ENCODE results near the gene ZNG1E.
"Not testable (repeated sequence)": the region's sequence is repeated elsewhere in the genome, so short reads cannot be mapped to it uniquely, and the experiment has no call there.

Gene ZNG1E

DNA sequence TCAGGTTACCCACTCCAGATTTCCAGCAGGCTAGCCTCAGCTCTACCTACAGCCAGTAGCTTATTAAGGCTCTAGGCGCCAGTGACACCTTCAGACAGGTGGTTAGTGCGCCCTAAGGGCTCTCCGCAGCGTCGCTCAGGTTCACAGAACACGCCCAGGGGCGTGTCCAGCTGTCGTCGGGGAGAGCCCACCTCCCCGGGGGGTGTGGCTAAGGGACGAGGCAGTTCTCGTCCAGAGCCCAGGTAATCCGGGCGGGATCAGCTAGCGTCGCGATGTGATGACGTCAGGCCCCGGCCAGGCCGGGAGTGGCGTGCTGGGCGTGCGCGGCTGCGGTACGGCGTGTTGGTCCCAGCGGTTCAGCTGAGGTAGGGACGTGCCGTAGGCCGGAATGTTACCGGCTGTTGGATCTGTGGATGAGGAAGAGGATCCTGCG is at the start of gene ZNG1E:
Gene ZNG1E (plus strand): TSS at position 340 of the 433 bp plus-strand sequence. CDS start 49 bp downstream, at position 389.
- peak; percentile 86 for DNase-seq

DNA sequence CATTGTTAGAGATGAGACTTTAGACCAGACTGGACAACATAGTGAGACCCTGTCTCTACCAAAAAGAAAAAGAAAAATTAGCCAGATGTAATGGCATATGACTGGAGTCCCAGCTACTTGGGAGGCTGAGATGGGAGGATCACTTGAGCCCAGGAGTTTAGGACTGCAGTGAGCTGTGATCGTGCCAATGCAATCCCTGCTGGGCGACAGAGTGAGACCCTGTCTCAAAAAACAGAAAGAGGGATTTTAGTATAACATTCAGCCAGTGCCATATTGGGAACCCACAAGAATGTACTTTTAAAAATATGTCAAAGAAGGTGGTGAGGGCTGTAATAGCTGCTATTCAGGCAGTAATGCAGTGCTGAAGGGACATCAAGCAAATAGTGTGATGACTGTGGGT is 2.1 kb upstream of the ZNG1E start:
- not testable (repeated sequence) for DNase-seq

GRCh38 chr9:65675018-65675417 is 710 bp upstream of the ZNG1E start:
- not testable (repeated sequence) for DNase-seq

DNA sequence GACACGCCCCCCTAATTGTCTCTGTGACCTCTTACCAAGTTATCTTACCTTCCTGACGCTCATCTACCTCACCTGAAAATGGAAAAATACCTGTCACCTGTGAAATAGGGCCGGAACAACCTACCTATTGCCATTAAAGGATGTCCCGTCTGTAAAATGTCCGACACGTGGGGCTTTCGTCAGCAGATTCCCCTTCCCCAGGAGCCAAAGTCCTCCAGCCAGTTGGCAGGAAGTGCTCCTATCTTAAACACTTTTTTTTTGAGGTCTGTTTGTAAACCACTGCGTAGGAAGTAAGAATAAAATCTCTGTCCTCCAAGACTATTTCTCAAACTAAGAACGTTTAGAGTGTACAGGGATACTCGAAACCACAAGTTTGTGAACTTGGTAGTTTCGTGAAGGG is 661 bp downstream of the ZNG1E start:
- DNase-seq = peak; percentile 68

DNA sequence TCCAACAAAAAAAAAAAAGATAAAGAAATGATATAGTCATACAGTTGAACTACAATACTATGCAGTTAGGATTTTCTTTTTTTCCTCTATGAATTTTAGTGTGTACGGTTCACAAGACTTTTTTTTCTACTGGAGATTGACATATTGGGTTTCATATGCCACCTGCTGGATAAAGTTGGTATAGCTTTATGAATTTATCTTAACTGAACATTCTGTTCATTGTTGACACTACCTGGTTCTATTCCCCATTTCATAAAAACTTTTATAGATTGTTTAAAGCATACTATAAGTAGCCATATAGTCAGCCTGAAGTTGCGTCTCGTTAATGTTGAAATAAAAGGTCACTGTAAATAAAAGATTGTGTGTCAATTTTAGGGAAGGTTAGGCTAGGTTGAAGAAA is 2.8 kb downstream of the ZNG1E start:
- DNase-seq = not testable (repeated sequence)

- not testable (repeated sequence) for DNase-seq
Measured at GRCh38 chr9:65703550-65703949, 27.8 kb downstream of the ZNG1E start.

DNA sequence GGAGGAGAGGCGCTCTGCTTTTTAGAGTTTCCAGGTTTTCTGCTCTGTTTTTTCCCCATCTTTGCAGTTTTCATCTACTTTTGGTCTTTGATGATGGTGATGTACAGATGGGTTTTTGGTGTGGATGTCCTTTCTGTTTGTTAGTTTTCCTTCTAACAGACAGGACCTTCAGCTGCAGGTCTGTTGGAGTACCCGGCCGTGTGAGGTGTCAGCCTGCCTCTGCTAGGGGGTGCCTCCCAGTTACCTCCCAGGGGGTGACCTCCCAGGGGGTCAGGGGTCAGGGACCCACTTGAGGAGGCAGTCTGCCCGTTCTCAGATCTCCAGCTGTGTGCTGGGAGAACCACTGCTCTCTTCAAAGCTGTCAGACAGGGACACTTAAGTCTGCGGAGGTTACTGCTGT is 38.7 kb downstream of the ZNG1E start:
- DNase-seq = not testable (repeated sequence)

GRCh38 chr9:65737096-65737564 is 61.4 kb downstream of the ZNG1E start, which contains the start of gene FOXD4L4:
FOXD4L4 (plus strand) TSS chr9:65737146; CDS start chr9:65737146, 0 bp downstream.
- DNase-seq = not testable (repeated sequence)

DNA sequence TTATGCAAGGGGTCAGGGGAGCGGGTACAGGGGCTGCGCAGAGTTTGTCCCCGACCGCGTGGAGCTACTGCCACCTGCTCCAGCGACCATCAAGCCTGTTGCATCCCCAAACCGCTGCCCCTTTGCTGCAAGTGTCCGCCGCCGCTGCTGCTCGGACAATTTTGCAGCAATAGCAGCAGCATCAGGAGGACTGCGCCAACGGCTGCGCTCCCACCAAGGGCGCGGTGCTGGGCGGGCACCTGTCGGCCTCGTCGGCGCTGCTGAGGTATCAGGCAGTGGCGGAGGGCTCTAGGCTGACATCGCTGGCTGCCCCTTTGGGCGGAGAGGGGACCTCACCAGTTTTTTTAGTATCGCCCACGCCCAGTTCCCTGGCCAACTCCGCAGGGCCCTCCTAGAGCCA is 62.4 kb downstream of the ZNG1E start:
- DNase-seq = not testable (repeated sequence)
